Thymus (tissue), 11 donors: ENCODE data around the gene CEP131. TPM values are rescaled to one million over a fixed set of nuclear protein-coding genes. Genes with fewer than 3 reads are reported as not detected.

Source experiments
- DNase-seq, 9 donors: peaks; one replicate each; pipeline ENCODE4 v3.0.0-alpha.2; 2013; ENCODE audit warnings: low spot score in 9 of 9, low read depth in 6 of 9, missing footprints in 1 of 9
- H3K27ac ChIP-seq, 2 donors: one replicate each; pipeline ENCODE4 v1.5.1; 2013; ENCODE audit warnings: control low read depth in 1 of 2, low read depth in 1 of 2, low read length in 1 of 2, mild to moderate bottlenecking in 1 of 2, moderate library complexity in 1 of 2
- H3K27me3 ChIP-seq, 2 donors: one replicate each; pipeline ENCODE4 v1.5.1; 2013; ENCODE audit warnings: low read length in 1 of 2; ENCODE audit not compliant: control insufficient read depth in 2 of 2, insufficient read depth in 1 of 2
- H3K36me3 ChIP-seq, 2 donors: one replicate each; pipeline ENCODE4 v1.5.1; 2013; ENCODE audit warnings: low read length in 1 of 2, mild to moderate bottlenecking in 1 of 2, moderate library complexity in 1 of 2; ENCODE audit not compliant: control insufficient read depth in 2 of 2, insufficient read depth in 2 of 2
- H3K4me1 ChIP-seq, 2 donors: one replicate each; pipeline ENCODE4 v1.5.1; 2013; ENCODE audit warnings: low read length in 2 of 2; ENCODE audit not compliant: control insufficient read depth in 2 of 2, insufficient read depth in 2 of 2
- H3K4me3 ChIP-seq, 2 donors: one replicate each; pipeline ENCODE4 v1.5.1; 2013; ENCODE audit warnings: low read length in 2 of 2, control low read depth in 1 of 2, mild to moderate bottlenecking in 1 of 2
- H3K9me3 ChIP-seq, 2 donors: one replicate each; pipeline ENCODE4 v1.5.1; 2013; ENCODE audit warnings: low read length in 1 of 2, mild to moderate bottlenecking in 1 of 2; ENCODE audit not compliant: control insufficient read depth in 2 of 2, insufficient read depth in 1 of 2
- WGBS: extraction: QIAGEN DNeasy Blood & Tissue Kit; methylation state at CpG from one replicate; pipeline ENCODE4 v1.1.7; 2013; 5-methylcytosine and 5-hydroxymethylcytosine counted together
- polyA plus RNA-seq: library from polyadenylated mRNA; stranded (reverse); fragments of 200-250 nt; gene quantifications from one replicate; pipeline ENCODE4 v1.2.3, GENCODE V29; 2013
- total RNA-seq: library from RNA; stranded (reverse); fragments of 120-200 nt; gene quantifications from one replicate; pipeline ENCODE4 v1.2.4, GENCODE V29; 2013
- donor health status: healthy.

The CEP131 gene
- total and polyA plus RNA-seq, 2 donors: 6.3 to 13.3 TPM

DNA sequence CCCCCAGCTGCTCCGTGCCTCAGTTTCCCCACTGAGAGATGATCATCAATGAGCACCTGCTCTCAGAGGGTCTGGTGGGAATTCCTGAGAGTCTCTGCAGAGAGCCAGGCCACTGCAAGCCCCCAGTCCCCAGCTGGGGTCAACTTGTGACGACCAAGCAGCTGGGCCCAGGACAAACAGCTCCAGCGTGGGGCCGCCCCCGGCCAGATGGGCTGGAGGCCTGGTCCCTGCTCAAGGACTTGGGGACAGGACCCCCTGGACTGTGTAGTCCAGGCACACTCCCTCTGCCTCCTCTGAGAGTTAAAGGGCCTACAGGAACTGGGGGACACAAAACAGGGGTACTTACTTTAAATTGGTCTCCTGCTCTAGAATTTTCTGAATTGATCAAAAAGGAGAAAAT lies 40.2 kb downstream of the CEP131 start:
- no peaks in the 10 kb centered on the region for H3K9me3 ChIP-seq
- H3K27ac ChIP-seq: no peak overlapping the region
- H3K36me3 ChIP-seq: no peaks in the 10 kb centered on the region
- H3K4me1 ChIP-seq: no peaks in the 10 kb centered on the region
- H3K4me3 ChIP-seq: no peak overlapping the region
- DNase-seq: no peak
- 91% methylated on average over 5 of the region's 5 CpGs for WGBS
- peaks cover 0 to 24% of the 10 kb centered on the region in 2 donors for H3K27me3 ChIP-seq

DNA sequence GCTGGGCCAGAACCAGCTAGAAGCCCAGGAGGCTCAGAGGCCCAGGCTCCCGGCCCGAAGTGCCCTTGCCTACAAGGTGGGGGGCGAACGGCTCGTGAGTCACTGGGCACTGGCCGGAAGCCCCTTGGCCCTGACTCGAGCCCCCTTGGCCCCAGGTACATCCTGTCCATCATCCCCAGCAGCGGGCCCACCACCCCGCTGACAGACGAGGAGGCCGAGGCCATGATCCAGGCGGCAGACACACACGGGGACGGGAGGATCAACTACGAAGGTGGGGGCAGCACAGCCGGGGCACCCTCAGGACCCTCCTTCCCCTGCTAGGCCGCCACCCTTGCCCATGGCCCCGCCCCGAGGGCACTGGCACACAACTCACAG lies 41.0 kb downstream of the CEP131 start:
- Histone ChIP-seq H3K4me3 (no peak overlapping the region), H3K27me3 (peaks cover 0 to 24% of the 10 kb centered on the region in 2 donors), H3K4me1 (no peaks in the 10 kb centered on the region), H3K27ac (no peak overlapping the region), H3K9me3 (no peaks in the 10 kb centered on the region), H3K36me3 (no peaks in the 10 kb centered on the region)
- no peak for DNase-seq
- 97% methylated on average over 19 of the region's 19 CpGs for WGBS

DNA sequence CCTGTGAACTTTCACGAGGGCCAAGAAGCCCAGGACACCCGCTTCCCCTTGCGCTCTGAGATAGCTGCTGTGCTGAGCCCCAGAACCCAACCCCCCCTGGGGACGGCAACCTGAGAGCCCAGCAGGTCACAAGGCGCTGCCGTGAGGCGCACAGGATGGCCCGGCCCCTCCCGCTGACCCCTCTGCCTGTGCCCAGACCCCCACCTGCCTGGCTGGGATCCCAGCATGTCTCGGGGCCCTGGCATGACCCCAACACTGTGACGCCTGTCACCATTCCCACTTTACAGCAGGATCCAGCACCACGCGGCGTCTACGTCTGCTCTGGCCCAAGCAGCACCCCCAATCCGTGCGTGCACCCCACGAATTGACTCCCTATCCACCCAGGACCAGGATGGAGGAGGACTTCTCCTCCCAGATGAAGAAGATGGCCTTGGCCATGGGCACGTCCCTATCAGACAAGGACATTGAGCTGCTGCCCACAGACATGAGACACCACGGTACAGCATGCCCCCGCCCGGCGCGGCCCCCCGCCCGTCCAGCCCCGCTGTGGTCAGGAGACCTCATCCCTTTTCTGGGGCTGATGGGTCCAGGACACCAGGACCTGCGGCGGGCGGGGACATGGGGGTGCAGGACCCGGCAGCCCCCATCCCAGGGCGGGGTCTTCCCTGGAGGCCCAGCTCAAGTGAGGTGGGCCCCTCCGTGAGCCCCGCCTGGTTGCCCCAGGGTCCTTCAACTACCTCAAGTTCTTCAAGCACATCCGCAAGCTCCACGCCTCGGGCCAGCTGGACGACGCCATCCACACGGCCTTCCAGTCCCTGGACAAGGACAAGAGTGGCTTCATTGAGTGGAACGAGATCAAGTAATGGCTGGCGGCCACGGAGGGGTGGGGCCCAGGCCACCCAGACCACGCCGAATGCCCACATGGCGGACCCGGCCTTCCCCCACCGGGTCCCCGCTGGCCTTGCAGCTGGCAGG lies 41.6 kb downstream of the CEP131 start:
- no peaks in the 10 kb centered on the region for H3K4me1 ChIP-seq
- no peak overlapping the region for H3K27ac ChIP-seq
- DNase-seq: no peak
- peaks cover 0 to 24% of the 10 kb centered on the region in 2 donors for H3K27me3 ChIP-seq
- WGBS: 97% methylated on average over 49 of the region's 49 CpGs
- H3K4me3 ChIP-seq: no peak overlapping the region
- H3K9me3 ChIP-seq: no peaks in the 10 kb centered on the region
- H3K36me3 ChIP-seq: no peaks in the 10 kb centered on the region

DNA sequence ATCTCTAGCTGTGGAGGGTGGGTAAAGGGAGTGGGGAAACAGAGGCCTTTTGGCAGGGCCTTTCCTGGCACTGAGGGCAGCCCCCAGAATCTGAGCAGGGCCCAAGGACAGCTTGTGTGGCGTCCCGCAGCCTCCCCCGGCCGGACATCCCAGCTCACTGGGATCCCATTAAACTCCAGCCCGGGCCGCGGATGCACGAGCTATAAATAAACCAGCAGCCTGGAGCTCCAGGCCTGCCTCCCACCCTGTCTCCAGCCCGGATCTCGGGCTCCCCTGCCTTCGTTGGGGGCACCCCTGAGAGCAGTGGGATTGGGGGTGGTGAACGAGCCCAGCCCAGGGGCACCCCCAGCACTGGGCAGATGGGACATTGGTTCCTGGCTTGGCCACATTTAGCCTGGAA lies 42.9 kb downstream of the CEP131 start:
- no peaks in the 10 kb centered on the region for H3K9me3 ChIP-seq
- no peak for DNase-seq
- H3K4me3 ChIP-seq: no peak overlapping the region
- no peaks in the 10 kb centered on the region for H3K4me1 ChIP-seq
- H3K27ac ChIP-seq: no peak overlapping the region
- WGBS: 94% methylated on average over 12 of the region's 12 CpGs
- peaks cover 0 to 17% of the 10 kb centered on the region in 2 donors for H3K27me3 ChIP-seq
- no peaks in the 10 kb centered on the region for H3K36me3 ChIP-seq

DNA sequence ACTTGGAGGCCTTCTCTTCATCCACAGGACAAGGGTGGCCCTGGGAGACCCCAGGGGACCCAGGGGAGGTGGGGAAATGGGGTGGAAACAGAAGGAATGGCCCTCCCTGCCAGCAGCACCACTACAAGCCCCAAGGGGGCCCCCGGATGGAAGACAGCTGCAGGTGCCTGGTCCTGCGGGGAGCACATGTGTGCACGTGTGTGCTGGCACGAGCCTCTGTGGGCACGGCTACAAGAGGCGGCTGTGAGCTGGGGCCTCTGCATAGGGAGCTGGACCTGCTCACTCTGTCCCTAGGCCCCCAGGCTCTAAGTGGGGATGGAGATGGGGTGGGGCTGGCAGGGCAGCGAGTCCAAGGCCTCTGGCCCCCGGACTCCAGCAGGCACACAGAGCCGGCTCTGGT lies 43.5 kb downstream of the CEP131 start:
- peaks cover 0 to 11% of the 10 kb centered on the region in 2 donors for H3K27me3 ChIP-seq
- H3K27ac ChIP-seq: no peak overlapping the region

DNA sequence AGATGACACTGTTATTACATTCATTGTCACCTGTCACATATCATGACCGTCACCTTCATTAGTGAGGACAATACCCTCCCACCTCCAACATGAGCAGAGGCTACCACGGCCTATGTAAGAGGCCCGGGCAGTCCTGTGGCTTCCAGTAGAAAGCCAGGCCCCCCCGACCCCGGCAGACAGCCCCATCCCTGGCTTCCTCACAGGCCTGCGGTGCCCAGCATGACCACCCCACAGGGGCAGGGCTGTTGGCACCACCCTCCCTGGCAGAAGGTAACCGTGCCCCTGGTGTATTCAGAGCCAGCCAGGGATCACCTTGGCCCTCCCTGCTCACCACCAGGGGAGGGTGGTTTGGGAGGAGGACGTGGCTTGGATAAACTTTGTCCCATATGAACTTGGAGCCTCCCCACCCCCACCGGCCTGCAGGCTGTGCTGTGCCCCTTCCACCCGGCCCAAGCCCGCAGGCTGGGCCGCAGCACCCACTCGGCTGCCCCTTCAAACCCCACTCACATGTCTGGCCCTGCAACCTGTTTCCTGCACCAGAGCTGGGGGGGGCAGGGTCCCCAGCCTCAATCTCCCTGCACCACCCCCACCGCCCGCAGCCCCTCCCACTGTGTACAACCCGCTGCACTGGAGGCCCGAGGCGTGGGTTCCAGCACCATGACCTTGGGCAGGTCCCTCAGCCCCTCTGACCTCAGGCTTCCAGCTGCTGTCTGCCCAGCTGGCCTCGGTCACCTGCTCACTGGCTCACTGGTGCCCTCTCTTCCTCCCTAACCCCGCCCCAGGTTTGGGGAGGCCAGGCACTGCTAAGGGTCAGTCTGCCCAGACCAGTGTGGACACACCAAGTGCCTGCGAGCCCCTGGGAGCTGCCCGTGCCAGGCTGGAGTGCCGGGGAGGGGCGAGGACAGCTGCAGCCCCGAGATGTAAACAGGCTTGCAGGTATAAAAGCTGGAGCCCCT lies 44.4 kb downstream of the CEP131 start:
- H3K4me1 ChIP-seq: no peaks in the 10 kb centered on the region
- no peak for DNase-seq
- WGBS: 95% methylated on average over 25 of the region's 25 CpGs
- H3K27me3 ChIP-seq: peaks cover 0 to 3% of the 10 kb centered on the region in 2 donors
- no peaks in the 10 kb centered on the region for H3K9me3 ChIP-seq
- no peak overlapping the region for H3K4me3 ChIP-seq
- H3K27ac ChIP-seq: no peak overlapping the region
- H3K36me3 ChIP-seq: no peaks in the 10 kb centered on the region

More for the DNA sequence above, 43.5 kb downstream of the CEP131 start:
- no peak for DNase-seq
- no peaks in the 10 kb centered on the region for H3K9me3 ChIP-seq
- 93% methylated on average over 9 of the region's 9 CpGs for WGBS
- H3K36me3 ChIP-seq: no peaks in the 10 kb centered on the region
- no peak overlapping the region for H3K4me3 ChIP-seq
- no peaks in the 10 kb centered on the region for H3K4me1 ChIP-seq

DNA sequence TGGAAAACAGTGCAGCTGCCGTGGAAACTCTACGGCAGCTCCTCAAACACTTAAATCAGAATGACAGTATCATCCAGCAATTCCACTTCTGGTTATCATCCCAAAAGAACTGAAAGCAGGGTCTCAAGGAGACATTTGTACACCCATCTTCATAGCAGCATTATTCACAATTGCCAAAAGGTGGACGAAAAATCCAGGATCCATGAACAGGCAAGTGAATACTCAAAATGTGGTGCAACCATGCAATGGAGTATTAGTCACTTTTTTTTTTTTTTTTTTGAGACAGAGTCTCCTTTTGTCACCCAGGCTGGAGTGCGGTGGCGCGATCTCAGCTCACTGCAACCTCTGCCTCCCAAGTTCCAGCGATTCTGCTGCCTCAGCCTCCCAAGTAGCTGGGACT lies 46.1 kb downstream of the CEP131 start:
- no peak overlapping the region for H3K4me3 ChIP-seq
- no peak overlapping the region for H3K27ac ChIP-seq
- DNase-seq: no peak
- H3K4me1 ChIP-seq: no peaks in the 10 kb centered on the region
- WGBS: over 99% methylated on average over 7 of the region's 7 CpGs
- H3K27me3 ChIP-seq: no peaks in the 10 kb centered on the region
- no peaks in the 10 kb centered on the region for H3K9me3 ChIP-seq
- no peaks in the 10 kb centered on the region for H3K36me3 ChIP-seq

DNA sequence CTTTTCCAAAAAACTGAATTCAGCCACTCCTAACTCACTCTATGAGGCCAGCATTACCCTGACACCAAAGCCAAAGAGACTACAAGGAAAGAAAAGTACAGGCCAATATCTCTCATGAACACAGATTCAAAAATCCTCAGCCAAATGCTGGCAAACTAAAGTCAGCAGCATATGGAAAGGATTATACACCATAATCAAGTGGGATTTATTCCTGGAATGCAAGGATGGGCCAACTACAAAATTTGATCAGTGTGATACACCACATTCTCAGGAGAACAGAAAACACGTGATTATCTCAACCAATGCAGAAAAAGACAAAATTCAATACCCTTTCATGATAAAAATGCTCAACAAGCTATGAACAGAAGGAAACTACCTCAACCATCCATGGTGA lies 49.0 kb downstream of the CEP131 start:
- H3K9me3 ChIP-seq: no peaks in the 10 kb centered on the region
- H3K36me3 ChIP-seq: no peaks in the 10 kb centered on the region
- no peaks in the 10 kb centered on the region for H3K4me1 ChIP-seq
- WGBS: 96% methylated on average over 1 of the region's 1 CpG
- no peak for DNase-seq
- no peaks in the 10 kb centered on the region for H3K27me3 ChIP-seq
- H3K27ac ChIP-seq: no peak overlapping the region
- no peak overlapping the region for H3K4me3 ChIP-seq
